Measurements from ENCODE around the gene CDC23. TPM values are rescaled to one million over a fixed set of nuclear protein-coding genes. Genes with fewer than 3 reads are reported as not detected.

The CDC23 gene
- 23.8 and 25.0 TPM in 2 replicates for total RNA-seq

GRCh38 chr5:138213161-138214029, at the start of gene CDC23:
CDC23 (minus strand) TSS chr5:138213323; CDS start chr5:138213312, 11 bp downstream.

GRCh38 chr5:138178516-138179276, 34.4 kb downstream of the CDC23 start, which contains the start of the genes BRD8 and KIF20A:
BRD8 (minus strand) TSS chr5:138178630; CDS start chr5:138178614, 16 bp downstream.
KIF20A (plus strand) TSS chr5:138179112; CDS start chr5:138179681, 569 bp downstream.

GRCh38 chr5:138138949-138139780, 74.0 kb downstream of the CDC23 start, which contains the start of gene NME5:
NME5 (minus strand) TSS chr5:138139428; CDS start chr5:138138780, 648 bp downstream.

Other genes with a start within 250 kb of the CDC23 start
- gene FAM13B, start 180.2 kb downstream of the CDC23 start, total RNA-seq = 20.2 and 33.5 TPM in 2 replicates
- gene WNT8A, start 129.3 kb downstream of the CDC23 start, total RNA-seq = not detected in 2 replicates
- 2.6 and 2.8 TPM in 2 replicates for gene NME5, start 73.9 kb downstream of the CDC23 start, total RNA-seq
- 35.7 and 60.1 TPM in 2 replicates for gene BRD8, start 34.7 kb downstream of the CDC23 start, total RNA-seq
- gene KIF20A, start 34.2 kb downstream of the CDC23 start, total RNA-seq = 12.2 and 108 TPM in 2 replicates
- gene GFRA3, start 61.3 kb upstream of the CDC23 start, total RNA-seq = not detected in 2 replicates
- 0.66 and 13.7 TPM in 2 replicates for gene CDC25C, start 118.5 kb upstream of the CDC23 start, total RNA-seq
- 30.4 and 50.3 TPM in 2 replicates for gene FAM53C, start 124.9 kb upstream of the CDC23 start, total RNA-seq
- 43.2 and 55.0 TPM in 2 replicates for gene KDM3B, start 139.4 kb upstream of the CDC23 start, total RNA-seq
- gene REEP2, start 225.7 kb upstream of the CDC23 start, total RNA-seq = 8.4 and 25.1 TPM in 2 replicates